HG02840 (cell line): ENCODE measurements around the gene SLC6A7.
"Not testable (repeated sequence)": the region's sequence is repeated elsewhere in the genome, so short reads cannot be mapped to it uniquely, and the experiment has no call there.

Experiments used
- ATAC-seq: cut with Tn5 transposase; IDR thresholded peaks from one replicate; pipeline ENCODE4 v1.9.1; 2021; ENCODE audit warnings: mild to moderate bottlenecking, moderate library complexity, moderate number of reproducible peaks; ENCODE audit not compliant: unreplicated experiment, low FRiP score

The SLC6A7 gene

DNA sequence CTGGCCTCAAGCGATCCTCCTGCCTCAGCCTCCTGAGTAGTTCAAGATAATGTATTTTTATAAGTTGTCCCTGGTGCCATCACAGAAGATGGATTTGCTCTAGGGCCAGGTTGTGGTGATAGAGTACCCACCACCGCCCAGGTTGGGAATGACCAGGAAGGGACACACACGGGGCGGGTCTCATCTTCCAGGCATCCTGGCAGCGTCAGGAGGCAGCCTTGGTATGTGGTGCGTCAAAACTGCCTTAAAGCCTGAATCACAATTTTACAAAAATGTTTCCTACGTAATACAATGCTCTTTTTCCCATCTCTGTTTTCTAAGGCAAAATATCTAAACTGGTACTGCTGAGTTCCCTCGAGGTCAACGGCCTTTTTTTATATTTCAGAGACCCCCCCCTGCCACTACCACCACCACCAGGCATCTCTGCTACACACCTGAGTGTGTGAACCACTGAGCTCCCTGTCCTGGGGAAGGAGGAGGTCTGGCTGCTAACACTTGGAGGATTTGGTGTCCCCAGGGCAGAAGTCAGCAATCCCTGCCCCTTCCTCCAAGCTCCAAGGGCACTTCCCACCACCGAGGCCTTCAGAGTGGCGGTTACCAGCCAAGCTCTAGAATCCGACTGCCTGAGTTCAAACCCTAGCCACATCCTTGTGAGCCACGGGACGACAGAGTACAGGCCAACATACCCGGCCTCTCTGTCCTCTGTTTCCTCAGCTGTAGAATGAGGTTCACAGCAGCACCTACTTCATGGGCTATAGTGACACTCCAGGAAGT, 47.3 kb downstream of the SLC6A7 start:
- no peak for ATAC-seq

DNA sequence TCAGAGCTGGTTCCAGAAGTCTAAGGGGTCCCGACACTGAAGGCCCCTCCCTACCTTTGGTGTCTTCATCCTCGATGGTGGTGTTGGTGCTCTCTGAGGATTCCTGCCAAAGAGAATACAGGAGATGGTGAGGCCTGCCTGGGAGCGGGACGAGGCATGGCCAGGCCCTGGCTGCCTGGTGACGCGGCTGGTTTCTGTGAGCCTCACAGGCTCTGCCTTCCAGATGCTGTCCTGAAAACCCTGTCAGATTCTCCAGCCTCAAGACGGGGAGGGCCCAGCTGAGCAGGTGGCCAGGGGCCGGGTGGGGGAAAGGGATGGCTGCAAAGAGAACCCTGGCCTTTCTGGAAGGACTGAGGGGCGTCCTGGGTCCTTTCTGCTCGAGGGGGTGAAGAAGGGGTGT, 48.8 kb downstream of the SLC6A7 start:
- ATAC-seq, result no peak

DNA sequence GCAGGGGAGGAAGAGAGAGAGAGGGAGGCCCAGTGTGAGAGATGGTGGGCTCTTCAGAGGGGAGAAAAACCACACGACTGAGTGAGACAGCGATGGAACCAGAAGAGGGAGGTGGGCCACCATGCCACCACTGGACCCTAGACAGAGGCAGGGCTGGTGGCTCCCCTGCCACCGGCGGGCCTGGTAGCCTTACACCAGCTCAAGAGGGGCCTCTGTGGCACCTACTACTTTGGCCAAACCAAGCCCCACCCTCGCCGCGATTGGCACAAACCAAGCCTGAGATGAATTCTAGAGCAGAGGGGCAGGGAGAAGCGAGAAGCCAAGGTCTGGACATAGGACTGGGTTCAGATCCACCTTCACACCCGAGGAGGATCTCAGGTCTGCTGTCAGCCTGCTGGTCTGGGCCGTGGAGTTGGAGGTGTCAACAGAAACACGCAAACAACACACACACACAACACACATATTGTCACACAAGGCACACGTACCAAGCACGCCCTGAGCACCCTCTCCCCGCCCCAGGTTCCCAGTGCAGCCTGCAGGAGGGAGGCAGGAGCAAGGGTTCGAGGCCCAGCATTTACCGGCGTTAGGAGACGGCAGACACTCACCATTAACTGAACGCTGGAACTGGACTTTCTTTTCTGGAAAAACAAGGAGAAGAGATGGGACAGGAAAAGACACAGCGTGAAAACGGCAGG, 49.4 kb downstream of the SLC6A7 start:
- no peak for ATAC-seq

DNA sequence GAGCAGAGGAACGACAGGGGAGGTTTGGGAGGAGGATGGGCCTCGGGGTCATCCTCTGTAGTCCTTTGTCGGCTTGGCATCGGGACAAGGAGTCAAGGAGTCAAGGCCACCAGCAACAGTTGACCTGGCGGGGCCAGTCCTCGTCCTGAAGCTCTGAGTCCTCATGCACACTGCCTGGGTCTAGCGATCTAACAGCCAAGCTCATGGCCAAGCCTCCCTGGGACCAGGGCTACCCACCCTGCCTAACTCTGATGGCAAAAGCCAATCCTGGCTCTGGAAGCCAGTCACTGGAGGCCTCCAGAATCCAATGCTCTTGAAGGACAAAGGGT, 49.9 kb downstream of the SLC6A7 start:
- ATAC-seq, result no peak

DNA sequence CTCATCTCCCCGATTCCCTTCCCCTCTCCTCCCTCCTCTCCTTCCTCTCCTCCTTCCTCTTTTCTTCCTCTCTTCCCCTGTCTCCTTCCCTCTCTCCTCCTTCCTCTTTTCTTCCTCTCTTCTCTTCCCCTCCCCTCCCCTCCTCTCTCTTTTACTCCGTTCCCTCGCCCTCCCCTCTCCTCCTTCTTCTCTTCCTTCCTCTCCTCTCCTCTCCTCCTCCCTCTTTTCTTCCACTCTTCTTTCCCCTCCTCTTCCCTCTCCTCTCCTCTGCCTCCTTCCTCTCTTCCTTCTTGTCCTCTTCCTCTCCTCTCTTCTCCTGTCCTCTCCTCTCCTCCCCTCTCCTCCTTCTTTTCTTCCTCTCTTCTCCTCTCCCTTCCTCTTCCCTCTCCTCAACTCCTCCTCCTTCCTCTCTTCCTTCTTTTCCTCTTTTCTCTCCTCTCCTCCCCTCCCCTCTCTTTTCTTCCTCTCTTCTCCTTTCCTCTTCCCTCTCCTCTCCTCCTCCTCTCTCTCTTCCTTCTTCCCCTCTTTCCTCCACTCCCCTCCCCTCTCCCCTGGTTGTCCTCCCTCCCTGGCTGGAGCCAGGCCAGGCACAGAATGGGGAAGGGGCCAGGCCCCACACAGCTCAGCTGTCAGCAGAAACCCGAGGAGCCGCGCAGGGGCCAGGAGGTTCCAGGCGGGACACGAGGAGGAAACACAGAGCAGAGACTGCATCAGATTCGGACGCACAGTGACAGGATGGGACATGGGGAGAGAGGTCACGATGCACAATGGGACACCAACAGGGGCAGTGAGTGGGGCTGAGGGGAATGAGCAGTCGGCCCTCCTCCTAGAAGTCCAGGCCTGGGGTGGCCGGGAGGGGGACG, 51.7 kb downstream of the SLC6A7 start:
- ATAC-seq, result no peak

DNA sequence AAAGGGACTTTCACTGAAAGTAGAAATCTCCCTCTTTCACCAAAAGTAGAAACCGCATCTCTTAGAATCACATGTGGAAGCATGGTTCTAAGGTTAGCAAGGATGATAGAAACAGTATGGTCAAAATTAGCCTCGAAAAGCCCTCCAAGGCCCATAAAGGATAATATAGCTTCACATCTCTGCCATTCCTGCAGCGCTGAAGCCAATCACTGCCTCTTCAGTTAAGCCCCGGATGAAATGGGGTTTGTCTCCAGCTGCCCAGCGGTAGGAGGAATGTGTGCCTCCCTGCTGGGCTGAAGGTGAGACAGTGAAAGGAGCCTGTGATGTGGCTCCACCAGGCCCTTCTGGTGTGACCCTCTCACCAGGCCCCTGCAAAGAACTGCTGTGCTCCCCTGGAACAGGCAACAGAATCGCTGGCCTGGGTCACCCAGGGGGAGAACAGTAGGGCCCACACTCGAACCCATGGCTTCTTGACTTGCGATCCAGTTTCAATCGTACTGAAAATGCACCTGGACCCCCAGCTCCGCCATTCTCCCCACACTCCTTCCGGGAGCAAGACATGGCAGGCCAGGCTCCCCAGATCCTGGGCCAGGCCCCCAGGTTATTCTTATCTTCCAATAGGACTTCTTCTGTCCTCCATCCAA, 52.5 kb downstream of the SLC6A7 start:
- ATAC-seq, result no peak

DNA sequence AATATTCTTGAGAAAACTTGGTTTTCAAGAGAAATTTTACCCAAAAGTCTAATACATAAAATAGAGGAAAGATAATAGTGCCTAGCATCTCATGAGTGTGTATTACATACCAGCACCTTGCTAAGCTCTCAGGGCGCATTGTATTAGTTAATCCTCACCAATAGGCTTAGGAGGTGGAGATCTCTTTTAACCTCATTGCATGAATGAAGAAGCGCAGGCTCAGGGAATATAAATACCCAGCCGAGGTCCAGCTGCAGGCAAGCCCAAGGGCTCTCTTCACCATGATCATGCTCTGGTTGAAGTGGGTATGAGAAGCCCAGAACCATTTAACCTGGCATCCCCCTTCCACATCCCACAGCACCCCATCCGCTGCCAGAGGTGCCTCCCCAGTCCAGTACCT, 53.7 kb downstream of the SLC6A7 start:
- no peak for ATAC-seq

DNA sequence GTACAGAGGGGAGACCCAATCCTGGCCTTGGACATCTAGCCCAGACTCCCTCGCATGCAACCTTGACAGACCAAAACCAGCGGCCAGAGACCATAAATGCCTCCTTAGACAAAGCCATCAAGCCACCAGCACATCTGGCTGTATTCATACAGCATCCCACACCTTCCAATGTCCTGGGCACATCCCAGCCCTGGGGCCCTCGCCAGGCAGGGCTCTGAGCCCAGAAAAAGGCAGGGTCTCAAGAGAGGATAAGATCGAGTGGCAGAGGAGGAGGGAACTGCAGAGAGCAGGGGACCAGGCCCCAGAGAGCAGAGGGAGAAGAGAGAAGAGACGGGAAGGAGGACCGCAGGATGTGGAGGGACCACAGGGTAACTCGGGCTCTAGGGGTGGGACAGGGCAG, 54.3 kb downstream of the SLC6A7 start:
- no peak for ATAC-seq

DNA sequence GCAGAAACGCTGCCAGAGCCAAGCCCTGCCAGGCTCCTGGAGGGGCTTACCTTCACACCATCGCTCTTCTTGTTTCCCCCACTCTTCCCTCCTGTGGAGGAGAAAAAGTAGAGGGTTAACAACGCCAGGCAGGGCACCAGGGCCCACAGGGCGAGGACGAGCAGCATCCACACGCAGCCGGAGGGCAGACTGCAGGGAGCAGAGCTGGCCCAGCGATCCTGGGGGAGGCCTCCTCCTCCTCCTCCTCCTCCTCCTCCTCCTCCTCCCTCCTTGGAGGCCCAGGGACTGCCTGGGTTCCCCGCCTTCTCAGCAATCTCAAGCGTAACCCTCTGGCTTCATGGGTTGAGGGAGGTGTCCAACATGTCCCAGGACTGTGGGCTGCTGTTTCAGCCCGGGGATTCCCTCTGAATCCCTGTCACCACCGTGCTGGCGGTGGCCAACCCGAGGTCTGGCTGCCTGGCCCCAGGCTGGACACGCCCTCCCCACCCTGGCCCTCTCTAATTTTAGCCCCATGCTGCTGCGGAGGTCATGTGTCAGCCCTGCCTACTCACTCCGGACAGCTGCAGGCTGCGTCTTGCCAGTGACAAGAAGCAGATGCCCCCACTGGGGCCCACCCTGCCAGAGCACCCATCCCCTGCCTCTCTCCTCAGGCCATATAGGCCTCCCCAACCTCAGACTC, 55.4 kb downstream of the SLC6A7 start:
- ATAC-seq, result no peak

DNA sequence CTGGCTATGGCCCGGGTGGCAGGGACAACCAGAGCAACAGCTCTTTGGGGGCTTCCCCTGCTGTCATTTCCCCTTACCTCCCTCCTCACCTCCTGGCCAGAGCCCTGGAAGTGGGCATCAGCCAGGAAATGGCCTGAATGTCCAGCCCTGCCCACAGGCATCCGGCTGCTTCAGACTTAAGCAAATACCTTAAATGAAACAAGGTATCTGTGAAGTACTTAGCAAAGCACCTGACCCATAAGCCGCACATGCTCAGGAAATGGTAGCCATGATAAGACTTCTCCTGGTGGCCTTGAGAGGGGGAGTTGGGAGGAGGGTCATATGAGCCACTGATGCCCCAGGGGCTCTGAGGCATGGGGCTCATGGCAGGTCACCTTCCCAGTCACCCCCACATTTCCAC, 55.9 kb downstream of the SLC6A7 start:
- no peak for ATAC-seq

DNA sequence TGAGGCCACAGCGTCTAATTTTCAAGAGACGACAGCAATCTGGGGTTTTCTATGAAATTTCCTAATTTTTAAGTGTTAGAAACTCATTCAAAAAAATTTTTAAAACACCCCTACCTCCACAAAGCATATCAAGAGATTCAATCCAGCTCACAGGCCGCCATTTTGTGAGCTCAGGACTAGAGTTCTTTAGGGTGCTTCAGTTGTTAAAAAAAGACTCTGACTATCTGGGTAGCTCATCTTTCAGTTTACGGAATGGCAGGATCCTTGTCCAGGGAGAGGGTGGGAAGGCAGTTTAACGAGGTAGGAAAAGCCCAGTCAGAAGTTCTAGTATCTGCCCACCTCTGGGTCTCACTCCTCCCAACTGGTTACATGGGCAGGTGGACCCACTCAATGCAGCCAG, 56.6 kb downstream of the SLC6A7 start:
- no peak for ATAC-seq

DNA sequence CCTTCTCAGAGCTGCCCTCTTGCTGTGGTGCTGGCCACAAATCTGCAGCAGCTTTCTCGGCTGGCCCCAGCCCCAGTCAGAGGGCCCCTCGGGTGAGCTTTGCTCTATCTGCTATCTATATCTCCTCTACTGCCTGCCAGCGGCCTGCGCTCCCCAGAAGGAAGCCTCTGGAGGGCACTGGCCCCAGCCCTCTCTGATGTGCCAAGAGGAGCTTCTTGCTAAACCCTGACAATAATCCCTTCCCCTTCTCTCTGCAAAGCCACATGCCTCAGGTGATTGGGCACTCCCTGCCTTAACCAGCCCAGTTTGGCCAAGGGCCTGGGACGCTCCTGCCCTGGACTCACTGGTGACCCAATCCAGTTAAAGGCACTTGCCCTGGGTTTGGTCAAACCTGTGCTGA, 57.0 kb downstream of the SLC6A7 start:
- no peak for ATAC-seq

DNA sequence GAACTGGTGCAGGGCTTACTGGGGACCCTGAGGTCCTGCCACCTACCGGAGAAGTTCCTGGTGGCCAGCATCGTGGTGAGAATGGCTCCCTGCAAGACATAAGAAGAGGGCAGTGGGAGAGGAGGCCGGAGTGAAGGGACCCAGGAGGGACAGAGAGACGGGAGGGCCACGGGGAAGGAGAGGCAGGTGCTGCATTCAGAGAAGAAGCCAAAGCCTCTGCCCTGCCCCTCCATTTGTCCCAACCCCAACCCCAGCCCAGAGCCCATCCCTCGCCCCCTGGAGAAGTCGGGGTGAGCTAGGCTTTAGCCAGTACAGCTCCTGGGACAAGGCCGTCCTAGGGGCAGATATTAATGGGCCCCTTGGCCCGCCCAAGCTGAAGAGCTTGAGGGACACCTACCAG, 57.9 kb downstream of the SLC6A7 start:
- ATAC-seq, result no peak

DNA sequence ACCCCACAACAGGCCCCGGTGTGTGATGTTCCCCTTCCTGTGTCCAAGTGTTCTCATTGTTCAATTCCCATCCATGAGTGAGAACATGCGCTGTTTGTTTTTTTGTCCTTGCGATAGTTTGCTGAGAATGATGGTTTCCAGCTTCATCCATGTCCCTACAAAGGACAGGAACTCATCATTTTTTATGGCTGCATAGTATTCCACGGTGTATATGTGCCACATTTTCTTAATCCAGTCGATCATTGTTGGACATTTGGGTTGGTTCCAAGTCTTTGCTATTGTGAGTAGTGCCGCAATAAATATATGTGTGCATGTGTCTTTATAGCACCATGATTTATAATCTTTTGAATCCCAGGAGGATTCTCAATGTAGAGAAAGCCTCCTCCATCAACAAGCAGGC, 58.6 kb downstream of the SLC6A7 start:
- not testable (repeated sequence) for ATAC-seq

DNA sequence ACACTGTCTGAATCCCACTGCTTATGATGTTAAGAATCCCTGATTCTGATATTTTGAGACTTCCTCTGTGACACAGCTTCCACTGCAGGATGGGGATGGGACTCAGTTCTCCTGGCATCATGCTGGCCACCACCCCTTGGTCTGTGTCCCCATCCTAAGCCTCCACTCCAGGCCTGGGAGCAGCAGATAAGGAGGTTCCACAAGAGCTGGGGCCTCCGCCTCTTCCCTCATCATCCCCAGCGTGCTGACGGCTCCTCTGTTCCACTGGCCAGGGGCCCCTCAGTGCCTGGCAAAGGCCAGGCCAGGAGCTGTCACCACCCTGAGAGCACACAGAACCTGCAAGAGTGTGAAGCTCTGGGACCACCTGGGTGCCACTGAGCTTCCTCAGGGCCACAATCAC, 59.1 kb downstream of the SLC6A7 start:
- no peak for ATAC-seq

DNA sequence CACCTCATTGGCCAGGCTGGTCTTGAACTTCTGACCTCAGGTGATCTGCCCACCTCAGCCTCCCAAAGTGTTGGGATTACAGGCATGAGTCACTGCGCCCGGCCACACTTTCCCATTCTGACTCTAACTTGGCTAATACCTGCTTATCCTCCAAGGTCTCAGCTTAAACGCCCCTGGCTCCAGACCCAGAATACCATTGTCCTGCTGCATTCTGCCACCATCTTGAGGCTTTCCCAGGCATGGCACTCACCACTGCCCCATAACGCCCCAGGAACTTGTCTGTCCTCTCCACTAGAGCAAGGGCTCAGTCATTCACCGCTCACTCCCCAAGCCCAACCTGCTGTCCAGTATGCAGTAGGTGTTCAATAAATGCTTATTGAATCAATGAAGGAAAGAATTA, 59.9 kb downstream of the SLC6A7 start:
- ATAC-seq, result no peak

DNA sequence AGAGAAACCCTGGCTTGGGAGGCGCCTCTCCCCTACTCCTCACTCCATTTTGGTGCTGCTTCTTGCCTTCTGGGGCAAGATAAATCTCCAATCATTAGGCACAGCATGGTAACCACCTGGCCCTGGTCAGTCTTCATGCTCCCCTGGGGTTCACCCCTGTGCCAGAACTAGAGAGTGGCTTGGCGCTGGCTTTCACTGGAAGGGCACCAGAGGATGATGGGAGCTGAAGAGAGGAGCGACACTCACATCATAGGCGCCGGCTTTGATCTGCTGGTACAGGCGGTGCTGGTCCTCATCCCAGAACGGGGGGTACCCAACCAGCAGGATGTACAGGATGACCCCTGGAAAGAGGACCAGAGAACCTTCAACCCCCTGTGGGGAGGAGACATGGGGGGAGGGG, 61.6 kb downstream of the SLC6A7 start:
- no peak for ATAC-seq

DNA sequence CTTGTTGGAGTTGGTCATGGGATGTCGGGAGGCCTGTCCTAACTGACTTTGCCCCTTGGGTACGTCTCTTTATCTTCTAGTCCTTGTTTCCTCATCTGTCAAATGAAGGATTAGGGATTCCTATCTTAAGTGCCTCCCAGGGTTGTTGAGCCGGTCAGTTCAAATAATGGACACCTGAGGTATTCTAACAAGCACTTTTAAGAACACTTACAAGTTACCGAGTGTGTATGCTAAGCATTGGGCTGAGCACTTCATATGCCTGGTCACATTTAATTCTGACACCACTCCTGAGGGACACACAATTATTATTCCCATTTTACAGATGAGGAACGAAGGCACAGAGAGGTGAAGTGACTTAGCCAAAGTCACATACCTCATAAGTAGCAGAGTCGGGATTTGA, 62.6 kb downstream of the SLC6A7 start:
- no peak for ATAC-seq

DNA sequence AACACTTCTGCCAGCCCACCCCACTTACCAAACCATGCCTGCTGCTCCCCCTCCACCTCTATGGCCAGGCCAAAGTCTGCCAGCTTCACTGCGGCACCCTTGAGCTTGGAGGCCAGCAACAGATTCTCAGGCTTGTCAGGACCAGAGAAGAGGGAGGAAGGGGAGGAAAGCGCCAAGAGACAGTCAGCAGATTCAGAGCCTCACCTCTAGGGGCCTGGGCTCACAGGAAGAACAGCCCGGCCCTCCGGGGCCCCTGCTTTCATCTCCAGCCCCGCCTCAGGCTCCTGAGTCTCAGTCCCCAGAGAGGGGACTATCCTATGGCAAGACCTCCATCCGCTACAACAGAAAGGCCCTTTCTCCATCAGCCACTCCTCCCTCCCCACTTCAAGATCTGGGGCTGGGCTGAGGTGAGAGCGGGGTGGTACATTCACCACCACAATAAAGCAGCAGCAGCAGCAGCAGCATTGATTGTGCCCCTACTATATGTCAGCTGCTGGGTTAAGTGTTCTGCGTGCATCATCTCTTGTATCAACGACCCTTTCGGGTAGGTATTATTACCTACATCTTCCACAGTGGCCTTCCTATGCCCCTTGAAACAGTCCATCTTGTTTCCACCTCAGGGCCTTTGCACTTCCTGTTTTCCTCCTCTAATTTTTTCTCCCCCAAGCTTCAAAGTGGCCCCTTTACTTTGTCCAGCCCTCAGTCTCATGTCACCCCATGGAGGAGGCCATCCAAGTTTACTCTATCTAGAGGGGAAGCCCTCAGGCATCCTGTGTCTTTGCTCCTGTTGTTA, 63.8 kb downstream of the SLC6A7 start:
- no peak for ATAC-seq

DNA sequence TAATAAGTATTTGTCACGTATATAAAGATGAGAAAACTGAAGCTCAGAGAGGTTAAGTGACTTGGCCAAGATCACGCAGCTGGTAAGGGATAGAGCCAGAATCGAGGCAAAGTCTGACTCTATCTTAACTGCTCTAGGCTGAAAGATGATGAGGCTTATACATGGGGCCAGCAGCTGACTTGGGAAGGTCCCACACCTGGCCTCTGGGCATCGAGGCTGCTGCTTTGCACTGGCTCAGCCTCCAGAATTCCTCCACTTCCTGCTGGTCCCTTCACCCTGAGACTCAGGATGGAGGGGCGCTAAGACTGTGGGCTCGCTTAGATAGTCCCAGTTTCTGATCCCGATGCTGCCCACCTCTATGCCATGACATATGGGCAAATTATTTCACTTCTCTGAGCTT, 64.5 kb downstream of the SLC6A7 start:
- no peak for ATAC-seq
